Gastrocnemius medialis (tissue), 4 donors: ENCODE measurements around the gene GSTA5. TPM values are rescaled to one million over a fixed set of nuclear protein-coding genes. Genes with fewer than 3 reads are reported as not detected.
"Not testable (repeated sequence)": the region's sequence is repeated elsewhere in the genome, so short reads cannot be mapped to it uniquely, and the experiment has no call there.

Experiments
- ATAC-seq, 2 donors: fragments of 150-250 bp; one replicate each; pipeline ENCODE4 v1.9.1; 2016
- DNase-seq, 2 donors: peaks; one replicate each; pipeline ENCODE4 v3.0.0-alpha.2; 2019
- H3K27ac ChIP-seq, 4 donors: fragments of 200-600 bp; sonication (generic); 1 replicate in 1 of 4; 2 replicates in 3 of 4; pipeline ENCODE4 v1.5.1; 2016 to 2018; ENCODE audit warnings: mild to moderate bottlenecking in 2 of 4, moderate library complexity in 1 of 4
- H3K27me3 ChIP-seq, 3 donors: fragments of 200-600 bp; sonication (generic) in 2 of 3; 1 replicate in 1 of 3; 2 replicates in 2 of 3; pipeline versions ENCODE4 v1.5.1 to v1.6.0; 2016 to 2019; ENCODE audit warnings: mild to moderate bottlenecking in 1 of 3, moderate library complexity in 1 of 3
- H3K36me3 ChIP-seq, 2 donors: fragments of 200-600 bp; sonication (generic) in 1 of 2; one replicate each; pipeline ENCODE4 v1.5.1; 2017 to 2018
- H3K4me1 ChIP-seq, 2 donors: fragments of 200-600 bp; sonication (generic) in 1 of 2; one replicate each; pipeline ENCODE4 v1.5.1; 2016 to 2017; ENCODE audit warnings: mild to moderate bottlenecking in 2 of 2
- H3K4me3 ChIP-seq, 4 donors: fragments of 200-600 bp; sonication (generic) in 3 of 4; 1 replicate in 1 of 4; 2 replicates in 3 of 4; pipeline ENCODE4 v1.5.1; 2016 to 2019; ENCODE audit warnings: mild to moderate bottlenecking in 2 of 4
- H3K9me3 ChIP-seq, 3 donors: fragments of 200-600 bp; sonication (generic) in 2 of 3; 1 replicate in 1 of 3; 2 replicates in 2 of 3; pipeline ENCODE4 v1.5.1; 2016 to 2019
- POLR2A ChIP-seq, 2 donors: fragments of 450-650 bp; IDR thresholded peaks; one replicate each; pipeline ENCODE4 v1.6.1; 2017; ENCODE audit warnings: antibody characterized with exemption in 2 of 2, mild to moderate bottlenecking in 2 of 2, moderate library complexity in 2 of 2
- in situ Hi-C, 4 donors: fragments of 200-750 bp; cut with MboI; loops; one replicate each; pipeline versions ENCODE4 v1.15.0 to v1.8.0; 2017; ENCODE audit warnings: low sequenced_read_pairs in 4 of 4
- intact Hi-C: fragments of 100-400 bp; cut with DNase I; formaldehyde crosslinking; loops from one replicate; pipeline ENCODE4 v1.15.1; 2023; ENCODE audit warnings: low total_unique reads
- total RNA-seq, 4 donors: library from RNA; depleted of rRNA; stranded (reverse); fragments of >200 nt; gene quantifications; one replicate each; pipeline versions ENCODE4 v1.1.0 to v1.2.3, GENCODE V29; 2016
- TF ChIP-seq, protein P1 (sequence below), 5 experiments: fragments of 450-650 bp in 3 of 5; fragments of 200-600 bp in 2 of 5; sonication (generic) in 2 of 5; IDR thresholded peaks in 4 of 5; conservative IDR thresholded peaks in 1 of 5; 1 replicate in 4 of 5; 2 replicates in 1 of 5; pipeline ENCODE4 v1.5.1; 2016 to 2019; ENCODE audit warnings: antibody characterized with exemption in 5 of 5, mild to moderate bottlenecking in 3 of 5, moderate library complexity in 3 of 5

The GSTA5 gene
- total RNA-seq, 4 donors from 2014 or later, result not detected

DNA sequence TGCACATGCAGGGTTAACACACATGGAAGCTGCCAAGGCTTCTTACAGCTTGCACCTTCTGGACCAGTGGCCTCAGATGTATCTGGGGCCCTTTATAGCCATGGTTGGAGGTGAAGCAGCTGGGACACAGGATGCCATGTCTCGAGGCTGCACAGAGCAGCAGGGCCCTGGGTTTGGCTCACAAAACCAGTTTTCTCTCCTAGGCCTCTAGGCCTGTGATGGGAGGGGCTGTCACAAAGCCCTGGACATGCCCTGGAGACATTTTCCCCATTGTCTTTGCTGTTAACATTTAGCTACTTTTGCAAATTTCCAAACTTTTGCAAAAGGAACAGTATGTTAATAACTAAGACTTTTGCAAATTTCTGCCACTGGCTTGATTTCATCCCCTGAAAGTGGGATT, 18.8 kb downstream of the GSTA5 start:
- in situ Hi-C loops, result no loop called here
- Histone ChIP-seq H3K9me3 (no peaks in the 10 kb centered on the region), H3K4me1 (no peaks in the 10 kb centered on the region), H3K4me3 (no peak overlapping the region), H3K27ac (no peak overlapping the region), H3K36me3 (no peaks in the 10 kb centered on the region), H3K27me3 (no peaks in the 10 kb centered on the region)
- DNase-seq (no peak), ATAC-seq (no peak)
- intact Hi-C loops, result no loop called here
- no peak for TF ChIP-seq POLR2A (IDR thresholded peaks at IDR 0.05)
- TF ChIP-seq, protein P1, sequence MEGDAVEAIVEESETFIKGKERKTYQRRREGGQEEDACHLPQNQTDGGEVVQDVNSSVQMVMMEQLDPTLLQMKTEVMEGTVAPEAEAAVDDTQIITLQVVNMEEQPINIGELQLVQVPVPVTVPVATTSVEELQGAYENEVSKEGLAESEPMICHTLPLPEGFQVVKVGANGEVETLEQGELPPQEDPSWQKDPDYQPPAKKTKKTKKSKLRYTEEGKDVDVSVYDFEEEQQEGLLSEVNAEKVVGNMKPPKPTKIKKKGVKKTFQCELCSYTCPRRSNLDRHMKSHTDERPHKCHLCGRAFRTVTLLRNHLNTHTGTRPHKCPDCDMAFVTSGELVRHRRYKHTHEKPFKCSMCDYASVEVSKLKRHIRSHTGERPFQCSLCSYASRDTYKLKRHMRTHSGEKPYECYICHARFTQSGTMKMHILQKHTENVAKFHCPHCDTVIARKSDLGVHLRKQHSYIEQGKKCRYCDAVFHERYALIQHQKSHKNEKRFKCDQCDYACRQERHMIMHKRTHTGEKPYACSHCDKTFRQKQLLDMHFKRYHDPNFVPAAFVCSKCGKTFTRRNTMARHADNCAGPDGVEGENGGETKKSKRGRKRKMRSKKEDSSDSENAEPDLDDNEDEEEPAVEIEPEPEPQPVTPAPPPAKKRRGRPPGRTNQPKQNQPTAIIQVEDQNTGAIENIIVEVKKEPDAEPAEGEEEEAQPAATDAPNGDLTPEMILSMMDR (IDR thresholded peaks at IDR 0.05 in 4 of 5, conservative IDR thresholded peaks at IDR 0.05 in 1 of 5), result no peak

DNA sequence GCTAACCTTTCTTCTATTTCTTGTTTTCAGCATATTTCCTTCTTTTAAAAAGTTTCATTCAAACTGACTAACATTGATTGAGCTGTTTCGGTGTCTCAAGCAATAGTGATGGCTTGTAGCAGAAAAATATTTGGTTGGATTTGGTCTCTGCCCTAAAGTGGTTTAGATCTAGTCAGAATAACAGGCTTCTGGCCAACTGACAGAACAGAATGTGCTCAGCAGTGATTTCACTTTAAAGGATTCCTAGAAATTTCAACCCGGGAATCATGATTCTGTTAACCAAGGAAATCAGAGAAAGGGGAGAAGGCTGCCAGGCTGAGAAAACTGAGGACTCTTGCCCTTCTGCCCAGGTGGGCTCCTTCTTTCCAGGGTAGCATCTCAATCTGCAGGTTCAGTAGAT, 20.4 kb downstream of the GSTA5 start:
- Histone ChIP-seq H3K27me3 (no peaks in the 10 kb centered on the region), H3K9me3 (no peaks in the 10 kb centered on the region), H3K4me1 (no peaks in the 10 kb centered on the region), H3K4me3 (no peak overlapping the region), H3K27ac (no peak overlapping the region), H3K36me3 (no peaks in the 10 kb centered on the region)
- TF ChIP-seq, protein P1 (IDR thresholded peaks at IDR 0.05 in 4 of 5, conservative IDR thresholded peaks at IDR 0.05 in 1 of 5), result no peak
- TF ChIP-seq POLR2A (IDR thresholded peaks at IDR 0.05), result no peak
- intact Hi-C loops (no loop called here), in situ Hi-C loops (no loop called here)
- DNase-seq (no peak), ATAC-seq (no peak)

DNA sequence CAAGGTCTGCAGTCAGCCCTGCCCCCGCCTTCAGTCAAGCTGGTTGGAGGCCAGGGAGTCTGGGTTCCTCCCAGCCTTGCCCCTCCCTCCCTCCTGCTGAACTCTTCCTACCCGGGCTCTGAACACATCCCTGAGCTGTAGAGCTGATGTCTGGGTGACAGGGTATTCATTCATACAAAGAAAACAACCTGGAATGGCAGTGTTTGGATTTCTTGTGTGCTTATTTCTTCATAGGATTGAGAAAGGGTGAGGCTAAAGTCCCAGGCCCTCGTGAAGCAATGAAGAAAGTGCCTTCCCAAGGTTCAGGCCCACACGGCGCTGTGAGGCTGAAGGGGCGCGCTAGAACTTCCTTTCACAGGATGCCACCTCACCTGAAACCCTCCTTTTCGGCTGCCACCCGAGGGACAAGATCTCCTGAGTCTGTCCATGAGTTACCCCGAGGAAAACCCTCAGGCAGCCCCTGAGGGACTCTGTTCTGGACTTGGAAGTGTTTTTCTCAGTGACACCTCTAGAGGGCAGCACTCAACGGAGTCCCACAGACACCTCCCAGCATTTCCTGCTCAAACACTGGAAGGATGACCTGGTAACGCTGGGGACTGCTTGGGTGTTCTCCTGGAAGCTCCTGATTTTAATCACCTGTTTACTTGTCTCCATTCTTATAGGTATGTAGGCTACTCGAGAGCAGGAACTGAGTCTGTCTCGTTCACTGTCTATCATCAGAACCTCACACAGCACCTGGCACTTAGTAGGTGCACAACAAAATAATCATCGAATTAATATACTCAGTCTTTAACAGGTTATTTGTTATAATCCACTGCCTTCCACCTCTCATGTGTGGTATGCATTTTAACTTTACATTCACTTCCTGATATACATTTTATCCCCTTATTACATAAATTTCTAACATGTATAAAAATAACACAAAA, 25.2 kb downstream of the GSTA5 start:
- TF ChIP-seq, protein P1 (IDR thresholded peaks at IDR 0.05 in 4 of 5, conservative IDR thresholded peaks at IDR 0.05 in 1 of 5), result peak in 2 of 5 experiments; percentile 12 to 42
- TF ChIP-seq POLR2A (IDR thresholded peaks at IDR 0.05), result no peak
- H3K27ac ChIP-seq, result no peak overlapping the region
- in situ Hi-C loops (no loop called here), intact Hi-C loops (no loop called here)
- no peak for DNase-seq
- no peak for ATAC-seq
- H3K4me3 ChIP-seq, result no peak overlapping the region
- no peaks in the 10 kb centered on the region for H3K36me3 ChIP-seq
- no peaks in the 10 kb centered on the region for H3K4me1 ChIP-seq
- no peaks in the 10 kb centered on the region for H3K9me3 ChIP-seq
- H3K27me3 ChIP-seq, result no peaks in the 10 kb centered on the region

DNA sequence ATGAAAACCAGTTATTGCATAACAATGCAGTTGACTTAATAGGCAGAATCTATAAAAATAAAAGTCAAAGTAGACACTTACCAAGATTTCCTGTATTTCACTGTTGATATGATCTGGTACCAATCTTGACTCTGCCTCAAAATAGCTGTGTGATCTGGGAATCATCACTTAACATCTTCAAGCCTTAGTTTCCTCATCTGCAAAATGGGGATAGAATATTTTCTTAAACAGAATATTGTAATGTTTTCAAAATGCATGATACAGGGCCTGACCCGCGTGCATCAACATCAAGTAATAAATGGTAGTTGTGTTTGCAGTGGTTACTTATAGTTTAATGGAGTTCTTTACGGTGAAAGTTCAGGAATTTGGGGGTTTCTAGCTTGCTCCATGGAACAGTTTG, 26.1 kb downstream of the GSTA5 start:
- H3K4me3 ChIP-seq, H3K36me3 ChIP-seq, intact Hi-C loops, H3K27me3 ChIP-seq, H3K4me1 ChIP-seq, in situ Hi-C loops, DNase-seq, ATAC-seq, H3K9me3 ChIP-seq, H3K27ac ChIP-seq: not testable (repeated sequence)

DNA sequence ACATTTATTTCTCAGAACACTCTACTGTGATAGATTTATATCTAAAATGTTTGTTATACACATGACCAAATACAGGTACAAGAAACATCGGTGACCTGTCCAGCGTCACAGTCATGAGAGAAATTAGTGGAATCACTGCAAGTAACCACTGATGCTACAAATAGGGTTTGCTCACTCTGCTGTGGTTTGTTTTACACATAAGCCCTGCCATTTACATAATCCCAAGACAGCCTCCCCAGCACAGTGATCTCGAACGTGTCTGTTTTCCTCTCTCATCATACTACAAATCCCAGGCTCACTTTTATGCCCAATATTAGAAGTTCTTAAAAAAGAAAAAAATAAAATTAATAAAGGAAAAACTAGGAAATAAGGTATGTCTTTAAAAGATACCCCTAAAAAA, 30.8 kb downstream of the GSTA5 start:
- intact Hi-C loops, DNase-seq: not testable (repeated sequence)

More for the DNA sequence above, 30.8 kb downstream of the GSTA5 start:
- H3K4me1 ChIP-seq, H3K27me3 ChIP-seq, H3K9me3 ChIP-seq, H3K27ac ChIP-seq, in situ Hi-C loops, ATAC-seq, H3K36me3 ChIP-seq, H3K4me3 ChIP-seq: not testable (repeated sequence)
